ENCODE results near the gene ATP8A1. TPM values are rescaled to one million over a fixed set of nuclear protein-coding genes. Genes with fewer than 3 reads are reported as not detected.

The ATP8A1 gene
- total RNA-seq, 2 donors from 2014 or later = 12.5 to 25.8 TPM

DNA sequence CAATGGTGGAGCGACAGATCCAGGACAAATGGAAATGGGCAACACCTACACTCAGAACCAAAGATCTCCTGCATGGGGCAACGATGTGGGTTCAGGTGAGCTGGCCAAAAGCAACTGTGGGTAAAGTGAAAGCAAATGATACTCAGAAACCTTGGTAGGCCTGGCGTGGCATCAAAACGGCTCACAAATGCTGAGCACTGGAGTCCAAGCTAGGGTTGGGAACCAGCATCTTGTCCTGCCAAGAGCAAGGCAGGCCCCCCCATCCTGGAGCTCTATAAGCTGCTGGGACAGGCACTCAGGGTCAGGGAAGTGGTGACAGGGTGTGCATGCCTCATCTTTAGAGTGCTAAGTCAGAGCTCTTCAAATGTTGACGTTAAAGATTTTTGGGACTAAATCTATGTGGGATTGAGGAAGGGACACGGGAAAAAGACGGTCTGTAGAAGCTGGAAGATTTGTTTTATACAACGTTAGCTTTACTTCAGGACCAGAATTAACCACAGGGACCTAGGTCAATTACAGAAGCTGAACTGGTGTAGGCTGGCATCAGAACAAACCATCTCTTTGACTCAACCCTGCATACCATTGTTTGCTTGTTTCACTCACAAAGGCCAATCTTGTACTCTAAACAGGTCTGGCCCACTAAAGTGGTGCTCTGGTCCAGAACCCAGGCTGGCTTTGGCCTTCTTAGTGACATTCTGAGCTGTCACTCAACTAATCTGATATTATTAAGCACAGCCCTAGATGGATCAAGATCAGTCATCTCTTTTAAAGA, 10.7 kb downstream of the ATP8A1 start:
- no peak overlapping the region for H3K4me3 ChIP-seq

DNA sequence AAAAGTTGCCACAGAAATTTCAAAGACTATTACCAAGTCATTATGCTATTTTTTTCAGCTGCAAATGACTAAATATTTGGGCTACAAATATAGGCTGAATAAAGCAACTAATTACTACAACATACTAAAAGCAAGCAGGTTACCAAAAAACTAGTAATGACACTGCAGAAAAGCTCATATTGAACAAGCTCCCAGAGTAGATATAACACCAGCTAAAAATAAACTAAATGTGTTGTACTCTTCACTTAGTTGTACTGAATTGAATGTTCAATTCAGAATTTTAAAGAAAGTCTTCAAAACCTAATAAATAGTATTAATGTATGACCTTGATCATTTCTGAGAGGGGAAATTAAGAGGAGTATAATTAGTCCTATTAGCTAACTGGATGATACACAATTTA, 12.0 kb downstream of the ATP8A1 start:
- H3K27me3 ChIP-seq = no peaks in the 10 kb centered on the region
- H3K4me1 ChIP-seq = peaks cover 0 to 40% of the 10 kb centered on the region in 2 donors
- H3K4me3 ChIP-seq = no peak overlapping the region
- peak overlapping the region in 1 of 2 donors; percentile 67 for H3K27ac ChIP-seq
- no peak for DNase-seq (ENCODE audit: low spot score)
- H3K9me3 ChIP-seq = no peaks in the 10 kb centered on the region
- TF ChIP-seq, protein P1, sequence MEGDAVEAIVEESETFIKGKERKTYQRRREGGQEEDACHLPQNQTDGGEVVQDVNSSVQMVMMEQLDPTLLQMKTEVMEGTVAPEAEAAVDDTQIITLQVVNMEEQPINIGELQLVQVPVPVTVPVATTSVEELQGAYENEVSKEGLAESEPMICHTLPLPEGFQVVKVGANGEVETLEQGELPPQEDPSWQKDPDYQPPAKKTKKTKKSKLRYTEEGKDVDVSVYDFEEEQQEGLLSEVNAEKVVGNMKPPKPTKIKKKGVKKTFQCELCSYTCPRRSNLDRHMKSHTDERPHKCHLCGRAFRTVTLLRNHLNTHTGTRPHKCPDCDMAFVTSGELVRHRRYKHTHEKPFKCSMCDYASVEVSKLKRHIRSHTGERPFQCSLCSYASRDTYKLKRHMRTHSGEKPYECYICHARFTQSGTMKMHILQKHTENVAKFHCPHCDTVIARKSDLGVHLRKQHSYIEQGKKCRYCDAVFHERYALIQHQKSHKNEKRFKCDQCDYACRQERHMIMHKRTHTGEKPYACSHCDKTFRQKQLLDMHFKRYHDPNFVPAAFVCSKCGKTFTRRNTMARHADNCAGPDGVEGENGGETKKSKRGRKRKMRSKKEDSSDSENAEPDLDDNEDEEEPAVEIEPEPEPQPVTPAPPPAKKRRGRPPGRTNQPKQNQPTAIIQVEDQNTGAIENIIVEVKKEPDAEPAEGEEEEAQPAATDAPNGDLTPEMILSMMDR (IDR thresholded peaks at IDR 0.05) = no peak
- H3K36me3 ChIP-seq = no peaks in the 10 kb centered on the region

More for the DNA sequence above, 10.7 kb downstream of the ATP8A1 start:
- DNase-seq (ENCODE audit: low spot score) = no peak
- Histone ChIP-seq H3K4me1 (peaks cover 0 to 40% of the 10 kb centered on the region in 2 donors), H3K27me3 (no peaks in the 10 kb centered on the region), H3K9me3 (no peaks in the 10 kb centered on the region), H3K27ac (peak overlapping the region in 1 of 2 donors; percentile 67), H3K36me3 (no peaks in the 10 kb centered on the region)
- TF ChIP-seq, protein P1 (IDR thresholded peaks at IDR 0.05) = no peak

DNA sequence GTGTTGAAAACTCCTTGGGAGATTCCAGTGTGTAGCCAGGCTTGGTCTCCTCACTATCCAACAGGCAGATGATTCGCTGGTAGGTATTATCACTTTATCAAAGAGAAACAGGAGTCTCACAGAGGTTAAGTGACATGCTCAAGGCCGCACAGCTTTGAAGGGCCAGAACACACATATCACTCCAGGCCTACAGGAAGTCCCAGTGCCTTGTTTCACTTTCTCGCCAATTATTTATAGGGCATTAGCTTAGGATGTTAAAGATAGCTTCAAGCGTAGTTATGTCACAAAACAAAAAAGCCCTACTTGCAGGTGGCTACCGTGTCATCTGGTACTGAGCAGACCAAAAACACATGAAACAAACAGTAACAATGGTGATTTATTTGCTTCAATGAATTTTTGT, 13.2 kb downstream of the ATP8A1 start:
- Histone ChIP-seq H3K27me3 (no peaks in the 10 kb centered on the region), H3K4me3 (no peak overlapping the region), H3K4me1 (peaks cover 0 to 47% of the 10 kb centered on the region in 2 donors), H3K9me3 (no peaks in the 10 kb centered on the region), H3K27ac (peak overlapping the region; percentile 23 to 67), H3K36me3 (no peaks in the 10 kb centered on the region)
- TF ChIP-seq, protein P1 (IDR thresholded peaks at IDR 0.05) = no peak
- DNase-seq (ENCODE audit: low spot score) = no peak

DNA sequence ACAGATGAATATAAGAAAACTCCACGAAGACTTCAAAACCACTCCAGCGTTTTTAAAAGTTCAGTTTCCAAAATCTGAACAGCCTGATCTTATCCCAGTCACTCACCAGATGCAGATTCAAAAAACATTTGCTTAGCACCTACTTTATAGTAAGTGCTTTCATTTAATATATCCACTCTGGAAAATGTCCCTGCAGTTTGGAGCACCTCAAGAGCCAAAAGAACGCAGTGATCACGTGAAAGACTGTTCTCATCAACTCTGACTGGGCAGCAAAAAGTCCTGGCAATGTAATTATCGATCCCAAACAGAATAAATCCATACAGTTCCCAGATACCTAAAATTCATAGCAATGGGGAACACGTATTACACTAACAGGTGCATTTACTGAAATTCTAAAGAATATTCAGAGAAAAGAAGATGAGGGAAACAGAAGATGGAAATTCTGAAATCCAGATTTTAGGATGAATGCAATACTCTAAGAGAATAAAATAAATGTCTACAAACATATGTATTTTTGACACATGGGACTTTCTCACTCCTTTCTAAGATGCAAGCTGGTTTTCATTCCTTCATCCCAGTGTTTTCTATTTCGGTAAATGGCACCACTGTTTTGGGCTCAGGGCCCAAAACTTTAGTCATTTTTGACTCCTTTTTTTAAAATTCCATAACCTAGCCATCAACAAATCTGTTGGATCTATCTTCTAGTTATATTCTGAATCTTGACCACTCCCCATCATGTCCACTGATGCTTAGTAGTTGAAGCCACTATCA, 13.9 kb downstream of the ATP8A1 start:
- H3K27ac ChIP-seq = peak overlapping the region in 1 of 2 donors; percentile 67
- TF ChIP-seq, protein P1 (IDR thresholded peaks at IDR 0.05) = no peak
- DNase-seq (ENCODE audit: low spot score) = no peak
- no peaks in the 10 kb centered on the region for H3K27me3 ChIP-seq
- no peaks in the 10 kb centered on the region for H3K36me3 ChIP-seq
- H3K4me1 ChIP-seq = peaks cover 0 to 47% of the 10 kb centered on the region in 2 donors
- H3K4me3 ChIP-seq = no peak overlapping the region
- H3K9me3 ChIP-seq = no peaks in the 10 kb centered on the region

DNA sequence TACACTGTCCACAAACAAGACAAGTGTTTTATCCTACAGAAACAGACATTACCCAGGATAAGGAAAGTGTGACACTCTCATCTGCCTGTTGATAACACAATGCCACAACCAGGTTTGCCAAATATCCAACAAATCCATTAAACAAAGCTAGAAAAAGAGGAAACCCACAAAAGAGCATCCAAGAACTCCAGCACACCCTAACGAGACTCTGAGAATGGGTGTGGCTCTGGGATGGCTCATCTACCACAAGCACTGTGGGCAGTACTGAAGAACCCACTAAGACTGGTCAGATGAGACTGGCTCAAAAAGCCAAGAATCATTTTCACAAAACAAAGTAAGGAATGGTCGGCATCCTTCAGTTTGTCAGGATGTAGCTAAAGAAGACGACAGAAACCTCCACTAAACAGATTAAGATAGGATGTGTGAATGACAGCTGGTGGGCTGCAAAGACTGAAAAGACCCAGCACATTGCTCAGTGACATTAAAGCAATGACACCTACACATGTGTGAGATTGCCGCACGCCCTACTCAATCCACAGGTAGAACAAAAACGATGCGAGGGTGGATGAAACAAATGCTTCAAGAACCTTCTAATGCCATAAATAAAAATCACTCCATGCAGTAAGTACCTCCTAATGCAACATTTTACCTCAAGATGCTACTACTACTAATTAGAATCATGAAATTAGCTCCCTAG, 14.7 kb downstream of the ATP8A1 start:
- peaks cover 0 to 47% of the 10 kb centered on the region in 2 donors for H3K4me1 ChIP-seq
- TF ChIP-seq, protein P1 (IDR thresholded peaks at IDR 0.05) = no peak
- DNase-seq (ENCODE audit: low spot score) = no peak
- H3K36me3 ChIP-seq = no peaks in the 10 kb centered on the region
- H3K27me3 ChIP-seq = no peaks in the 10 kb centered on the region
- H3K4me3 ChIP-seq = no peak overlapping the region
- H3K27ac ChIP-seq = no peak overlapping the region
- no peaks in the 10 kb centered on the region for H3K9me3 ChIP-seq

All from right atrium auricular region (tissue), 2 donors.